Myocyte (in vitro differentiated cells): Measurements from ENCODE around the gene TPM4. TPM values are rescaled to one million over a fixed set of nuclear protein-coding genes. Genes with fewer than 3 reads are reported as not detected.
A peak's percentile ranks its signal among the peaks of the same experiment; 100 is the strongest.
"Not testable (repeated sequence)": the region's sequence is repeated elsewhere in the genome, so short reads cannot be mapped to it uniquely, and the experiment has no call there.

Experiments
- DNase-seq: peaks from one replicate; pipeline ENCODE4 v3.0.0-alpha.2; 2012; ENCODE audit warnings: low read depth
- total RNA-seq: library from RNA; depleted of rRNA; stranded (reverse); fragments of >200 nt; gene quantifications from 2 replicates; pipeline ENCODE4 v1.2.3, GENCODE V29; 2014

Gene TPM4
- total RNA-seq, 1 donor from 2014 or later = 324 TPM

GRCh38 chr19:16070366-16070990 is 5.8 kb upstream of the TPM4 start:
- no peak for DNase-seq

DNA sequence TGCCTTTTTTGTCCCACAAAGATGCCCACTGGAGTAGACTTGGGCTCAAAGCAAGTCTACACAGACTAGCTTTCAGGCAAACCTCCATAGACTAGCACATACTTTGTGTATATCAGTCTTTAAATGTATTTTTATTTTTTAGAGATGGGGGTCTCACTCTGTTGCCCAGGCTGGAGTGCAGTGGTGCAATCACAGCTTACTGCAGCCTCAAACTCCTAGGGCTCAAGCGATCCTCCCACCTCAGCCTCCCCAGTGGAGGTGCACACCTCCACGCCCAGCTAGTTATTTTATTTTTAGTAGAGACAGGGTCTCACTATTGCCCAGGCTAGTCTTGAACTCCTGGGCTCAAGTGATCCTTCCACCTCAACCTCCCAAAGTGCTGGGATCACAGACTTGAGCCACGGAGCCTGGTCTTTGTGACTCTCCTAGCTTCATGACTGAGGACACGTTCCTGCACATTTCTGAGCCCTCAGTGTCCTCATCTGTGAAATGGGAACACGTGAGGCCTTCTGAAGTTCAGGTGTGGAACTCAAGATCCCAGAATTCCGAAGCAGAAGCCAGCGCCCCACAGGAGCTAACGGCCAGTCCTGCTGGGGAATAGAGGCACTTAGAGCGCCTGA is 5.1 kb upstream of the TPM4 start:
- DNase-seq = no peak

DNA sequence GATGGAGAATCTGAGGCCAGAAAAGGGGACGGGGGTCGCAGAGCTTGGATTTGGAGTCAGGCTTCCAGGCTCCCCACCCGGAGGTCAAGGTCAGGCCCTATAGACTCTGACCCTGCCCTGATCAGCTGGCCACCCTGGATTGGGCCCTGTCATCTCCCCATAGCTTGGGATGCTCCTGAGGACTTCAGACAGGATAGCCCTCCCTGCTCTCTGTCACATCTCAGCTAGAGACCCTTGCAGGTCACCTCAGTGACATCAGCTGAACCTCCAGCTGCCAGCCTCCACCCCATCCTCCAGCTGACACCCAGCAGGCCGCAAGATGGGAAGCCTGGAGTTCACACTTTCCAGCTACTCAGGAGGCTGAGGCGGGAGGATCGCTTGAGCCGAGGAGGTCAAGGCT is 2.8 kb upstream of the TPM4 start:
- no peak for DNase-seq

DNA sequence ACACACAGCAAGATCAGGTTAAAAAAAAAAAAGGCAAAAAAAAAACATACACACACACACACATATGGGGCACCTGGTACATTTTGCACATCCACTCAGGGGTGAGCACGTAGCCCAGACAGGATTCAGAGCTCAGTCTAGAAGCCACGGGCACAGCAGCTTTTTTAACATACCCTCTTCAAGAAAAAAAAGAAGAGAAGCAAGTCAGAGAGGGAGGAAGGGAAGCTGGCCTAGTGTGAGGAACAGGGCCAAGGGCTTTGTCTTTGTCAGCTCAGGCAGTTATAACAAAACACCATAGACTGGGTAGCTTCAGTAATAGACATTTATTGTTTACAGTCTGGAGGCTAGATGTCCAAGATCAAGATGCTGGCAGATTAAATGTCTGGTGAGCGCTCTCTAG is 2.3 kb upstream of the TPM4 start:
- no peak for DNase-seq

DNA sequence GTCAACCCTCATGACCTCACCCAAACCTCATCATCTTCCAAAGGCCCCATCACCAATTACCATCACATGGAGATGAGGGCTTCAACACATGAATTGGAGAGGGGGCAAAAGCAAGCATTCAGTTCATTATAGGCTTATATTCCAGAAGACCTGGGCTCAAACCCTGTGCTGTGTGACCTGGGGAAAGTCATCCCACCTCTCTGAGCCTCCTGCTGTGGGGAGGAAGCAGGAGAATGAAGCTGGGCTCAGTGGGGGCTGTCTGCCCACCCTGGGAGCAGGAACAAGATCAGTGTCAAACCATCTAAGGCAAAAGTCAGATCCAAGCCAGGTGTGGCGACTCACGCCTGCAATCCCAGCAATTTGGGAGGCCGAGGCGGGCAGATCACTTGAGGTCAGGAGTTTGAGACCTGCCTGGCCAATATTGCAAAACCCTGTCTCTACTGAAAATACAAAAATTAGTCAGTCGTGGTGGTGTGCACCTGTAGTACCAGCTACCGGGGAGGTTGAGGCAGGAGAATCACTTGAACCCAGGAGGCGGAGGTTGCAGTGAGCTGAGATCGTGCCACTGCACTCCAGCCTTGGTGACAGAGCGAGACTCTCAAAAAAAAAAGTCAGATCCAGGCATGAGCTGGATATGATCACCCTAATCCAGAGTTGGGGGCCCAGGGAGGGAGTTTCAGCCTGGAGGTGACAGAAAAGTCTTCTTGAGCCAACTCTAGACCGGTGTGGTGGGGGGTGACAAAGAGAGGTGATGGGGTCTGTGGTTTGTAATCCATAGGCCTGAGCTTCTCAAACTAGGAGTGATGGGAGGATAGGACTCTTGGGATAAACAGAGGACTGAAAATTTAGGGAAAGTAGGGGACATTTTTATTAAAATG is 1.6 kb upstream of the TPM4 start:
- no peak for DNase-seq

- no peak for DNase-seq
Measured at GRCh38 chr19:16075430-16076153, 703 bp upstream of the TPM4 start.

GRCh38 chr19:16076958-16077611 is 790 bp downstream of the TPM4 start:
- DNase-seq = peak; percentile 45

GRCh38 chr19:16077984-16078758 is 1.9 kb downstream of the TPM4 start:
- peak; percentile 46 for DNase-seq

- peak; percentile 88 for DNase-seq
Measured at GRCh38 chr19:16078759-16079707, 2.7 kb downstream of the TPM4 start.

- peak; percentile 51 for DNase-seq
Measured at GRCh38 chr19:16084067-16084685, 7.9 kb downstream of the TPM4 start.

- no peak for DNase-seq
Measured at GRCh38 chr19:16085115-16085514, 8.8 kb downstream of the TPM4 start.

- not testable (repeated sequence) for DNase-seq
Measured at GRCh38 chr19:16087404-16087803, 11.1 kb downstream of the TPM4 start.

- no peak for DNase-seq
Measured at GRCh38 chr19:16087940-16088339, 11.6 kb downstream of the TPM4 start.

GRCh38 chr19:16088351-16089009 is 12.2 kb downstream of the TPM4 start:
- DNase-seq = peak; percentile 69

GRCh38 chr19:16089010-16089846 is 12.9 kb downstream of the TPM4 start:
- DNase-seq = no peak

DNA sequence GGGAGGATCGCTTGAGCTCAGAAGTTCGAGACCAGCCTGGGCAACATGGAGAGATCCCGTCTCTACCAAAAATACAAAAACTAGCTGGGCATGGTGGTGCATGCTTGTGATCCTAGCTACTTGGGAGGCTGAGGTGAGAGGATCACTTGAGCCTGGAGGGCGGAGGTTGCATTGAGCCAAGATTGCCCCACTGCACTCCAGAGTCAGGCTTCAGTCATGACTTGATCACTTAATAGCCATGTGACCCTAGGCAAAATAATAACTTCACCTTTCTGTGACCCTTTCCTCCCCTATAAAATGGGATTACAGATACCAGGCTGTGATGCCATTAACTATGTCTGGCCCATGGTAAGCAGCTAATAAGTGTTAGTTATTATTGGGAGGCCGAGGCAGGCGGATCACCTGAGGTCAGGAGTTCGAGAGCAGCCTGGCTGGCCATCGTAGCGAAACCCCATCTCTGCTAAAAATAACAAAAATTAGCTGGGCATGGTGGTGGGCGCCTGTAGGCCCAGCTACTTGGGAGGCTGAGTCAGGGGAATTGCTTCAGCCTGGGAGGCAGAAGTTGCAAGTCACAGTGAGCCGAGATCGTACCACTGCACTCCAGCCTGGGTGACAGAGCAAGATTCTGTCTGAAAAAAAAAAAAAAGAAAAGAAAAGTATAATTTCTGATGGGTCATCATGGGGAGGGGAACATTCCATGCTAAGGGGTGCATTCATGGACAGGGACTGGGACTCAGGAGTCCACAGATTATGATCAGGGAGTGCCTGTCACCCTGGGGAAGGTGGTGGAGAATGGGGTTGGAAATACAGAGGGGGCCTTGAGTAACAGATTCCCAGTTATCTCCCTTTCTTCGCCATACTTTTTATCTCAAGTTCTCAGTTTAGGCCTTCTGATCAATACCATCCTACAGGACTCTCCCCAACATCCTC is 15.5 kb downstream of the TPM4 start:
- no peak for DNase-seq
